Subcutaneous adipose tissue (tissue), 4 donors: ENCODE measurements around the gene ELL. TPM values are rescaled to one million over a fixed set of nuclear protein-coding genes. Genes with fewer than 3 reads are reported as not detected.

ENCODE experiments used
- total RNA-seq, 4 donors: library from RNA; depleted of rRNA; stranded (reverse); fragments of >200 nt; gene quantifications; one replicate each; pipeline ENCODE4 v1.1.0, GENCODE V29; 2016
- TF ChIP-seq, protein P1 (sequence below): fragments of 450-650 bp; IDR thresholded peaks from one replicate; pipeline ENCODE4 v1.5.1; 2016; ENCODE audit warnings: low read depth, mild to moderate bottlenecking, control low read depth, antibody characterized with exemption, moderate library complexity

Gene ELL
- total RNA-seq, 4 donors from 2014 or later: 14.3 to 16.1 (median 15.3) TPM

DNA sequence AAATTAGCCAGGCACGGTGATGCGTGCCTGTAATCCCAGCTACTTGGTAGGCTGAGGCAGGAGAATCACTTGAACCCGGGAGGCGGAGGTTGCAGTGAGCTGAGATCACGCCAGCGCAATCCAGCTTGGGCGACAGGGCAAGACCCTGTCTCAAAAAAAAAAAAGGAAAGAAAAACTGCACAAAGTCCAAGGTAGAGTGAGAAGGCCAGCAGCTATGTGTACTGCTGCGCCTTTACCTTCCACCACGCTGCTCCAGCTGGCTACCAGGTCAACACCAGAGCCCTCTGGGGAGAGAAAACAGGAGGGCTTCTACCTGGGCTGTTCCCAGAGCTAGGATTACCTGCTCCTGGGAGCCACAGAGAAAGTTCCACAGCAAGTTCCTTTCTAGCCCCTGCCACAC, 3.2 kb downstream of the ELL start:
- TF ChIP-seq, protein P1, sequence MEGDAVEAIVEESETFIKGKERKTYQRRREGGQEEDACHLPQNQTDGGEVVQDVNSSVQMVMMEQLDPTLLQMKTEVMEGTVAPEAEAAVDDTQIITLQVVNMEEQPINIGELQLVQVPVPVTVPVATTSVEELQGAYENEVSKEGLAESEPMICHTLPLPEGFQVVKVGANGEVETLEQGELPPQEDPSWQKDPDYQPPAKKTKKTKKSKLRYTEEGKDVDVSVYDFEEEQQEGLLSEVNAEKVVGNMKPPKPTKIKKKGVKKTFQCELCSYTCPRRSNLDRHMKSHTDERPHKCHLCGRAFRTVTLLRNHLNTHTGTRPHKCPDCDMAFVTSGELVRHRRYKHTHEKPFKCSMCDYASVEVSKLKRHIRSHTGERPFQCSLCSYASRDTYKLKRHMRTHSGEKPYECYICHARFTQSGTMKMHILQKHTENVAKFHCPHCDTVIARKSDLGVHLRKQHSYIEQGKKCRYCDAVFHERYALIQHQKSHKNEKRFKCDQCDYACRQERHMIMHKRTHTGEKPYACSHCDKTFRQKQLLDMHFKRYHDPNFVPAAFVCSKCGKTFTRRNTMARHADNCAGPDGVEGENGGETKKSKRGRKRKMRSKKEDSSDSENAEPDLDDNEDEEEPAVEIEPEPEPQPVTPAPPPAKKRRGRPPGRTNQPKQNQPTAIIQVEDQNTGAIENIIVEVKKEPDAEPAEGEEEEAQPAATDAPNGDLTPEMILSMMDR: no peak

DNA sequence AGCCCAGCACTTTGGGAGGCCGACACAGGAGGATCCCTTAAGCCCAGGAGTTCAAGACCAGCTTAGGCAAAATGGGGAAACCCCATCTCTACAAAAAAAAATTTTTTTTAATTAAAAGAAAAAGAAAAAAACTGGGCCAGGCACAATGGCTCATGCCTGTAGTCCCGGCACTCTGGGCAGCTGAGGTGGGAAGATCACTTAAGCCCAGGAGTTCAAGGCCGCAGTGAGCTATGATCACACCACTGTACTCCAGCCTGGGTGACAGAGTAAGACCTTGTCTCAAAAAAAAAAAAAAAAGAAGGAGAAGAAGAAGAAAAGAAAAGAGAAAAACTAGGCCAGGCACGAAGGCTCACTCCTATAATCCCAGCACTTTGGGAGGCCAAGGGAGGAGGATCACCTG, 4.3 kb downstream of the ELL start:
- TF ChIP-seq, protein P1: no peak

DNA sequence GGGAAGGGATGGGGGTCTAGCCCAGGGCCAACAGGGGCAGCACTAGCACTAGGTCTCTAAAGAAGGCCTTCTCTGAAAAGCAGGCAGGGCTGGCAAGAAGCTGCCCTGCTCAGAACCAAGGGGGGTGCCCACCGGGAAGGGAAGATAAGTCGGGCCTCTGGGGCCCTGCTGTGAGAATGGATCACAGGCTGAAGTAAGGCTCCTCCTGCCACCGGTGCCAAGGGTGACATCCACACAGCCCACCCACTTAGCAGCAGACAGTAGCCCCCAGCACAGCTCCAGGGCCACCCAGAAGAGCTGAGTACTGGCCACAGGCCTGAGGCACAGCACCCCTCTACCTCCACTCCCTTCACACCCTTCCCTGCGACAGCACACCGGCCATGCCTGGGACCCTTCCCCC, 5.9 kb downstream of the ELL start:
- TF ChIP-seq, protein P1: no peak

DNA sequence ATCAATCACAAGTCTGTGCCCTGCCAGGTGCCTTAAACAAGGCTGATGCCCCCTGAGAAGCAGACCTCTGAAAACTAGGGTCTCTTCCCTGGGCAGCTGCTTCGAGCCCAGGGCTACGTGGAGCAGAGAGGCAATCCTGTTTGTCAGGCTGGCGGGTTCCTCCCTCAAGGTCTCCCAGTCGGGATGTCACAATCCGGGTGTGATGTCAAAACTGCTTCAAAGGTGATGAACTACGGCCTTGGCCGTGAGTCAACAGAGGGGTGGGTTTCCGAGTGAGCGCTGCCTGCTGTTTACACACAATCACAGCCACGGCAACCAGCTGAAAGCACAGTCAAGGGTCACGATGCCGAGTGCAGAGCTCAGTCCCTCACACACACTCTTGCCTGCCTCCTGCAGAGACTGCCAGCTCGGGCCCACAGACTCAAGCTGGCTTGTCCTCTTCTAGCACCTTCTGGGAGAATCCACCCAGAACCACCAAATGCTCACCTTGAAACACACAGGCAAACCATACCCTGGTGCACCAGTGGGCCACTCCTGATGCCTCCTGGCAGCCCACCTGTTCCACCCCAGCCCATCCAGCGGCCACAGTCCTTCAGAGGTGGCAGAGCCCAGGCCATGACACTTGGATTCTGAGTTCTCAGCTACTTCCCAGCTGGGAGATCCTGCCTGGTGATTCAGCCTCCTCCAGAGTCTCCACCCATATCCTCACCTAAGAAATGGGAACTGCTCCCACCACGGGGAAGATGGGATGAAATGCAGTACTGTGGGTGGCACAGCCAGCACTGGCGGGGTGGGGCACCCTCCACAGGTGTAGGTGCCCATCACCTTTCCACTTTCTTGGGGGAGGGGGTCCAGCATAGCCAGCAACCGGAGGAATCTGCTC, 6.8 kb downstream of the ELL start:
- TF ChIP-seq, protein P1: no peak

DNA sequence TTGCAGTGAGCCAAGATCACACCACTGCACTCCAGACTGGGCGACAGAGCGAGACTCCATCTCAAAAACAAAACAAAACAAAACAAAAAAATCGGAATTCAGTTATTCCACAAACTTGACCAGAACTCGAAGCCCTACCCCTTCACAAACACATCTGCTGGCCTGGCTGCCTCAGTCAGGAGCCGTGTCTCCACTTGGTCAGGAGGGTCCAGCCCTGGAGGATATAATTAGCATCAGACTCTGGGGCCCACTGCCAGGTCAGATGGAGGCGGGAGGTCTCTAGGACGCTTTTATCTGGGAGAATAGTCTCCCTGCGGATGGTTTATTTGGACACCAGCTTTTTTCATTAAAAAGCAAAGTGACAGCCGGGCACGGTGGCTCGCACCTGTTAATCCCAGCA, 8.0 kb downstream of the ELL start:
- TF ChIP-seq, protein P1: no peak

DNA sequence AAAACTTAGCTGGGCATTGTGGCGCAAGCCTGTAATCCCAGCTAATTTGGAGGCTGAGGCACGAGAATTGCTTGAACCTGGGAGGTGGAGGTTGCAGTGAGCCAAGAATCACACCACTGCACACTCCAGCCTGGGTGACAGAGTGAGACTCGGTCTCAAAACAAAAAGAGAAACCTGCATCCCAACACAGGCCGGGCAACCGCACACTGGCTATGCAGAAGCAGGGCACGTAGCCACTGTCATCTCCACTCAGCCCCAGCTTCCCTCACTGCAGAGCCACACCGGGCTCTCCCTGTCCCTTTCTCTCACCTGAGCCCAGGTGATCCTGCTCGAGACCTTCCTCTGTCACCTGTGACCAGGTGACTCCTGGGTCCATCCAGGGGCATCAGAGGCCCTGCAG, 11.7 kb downstream of the ELL start:
- TF ChIP-seq, protein P1: no peak

DNA sequence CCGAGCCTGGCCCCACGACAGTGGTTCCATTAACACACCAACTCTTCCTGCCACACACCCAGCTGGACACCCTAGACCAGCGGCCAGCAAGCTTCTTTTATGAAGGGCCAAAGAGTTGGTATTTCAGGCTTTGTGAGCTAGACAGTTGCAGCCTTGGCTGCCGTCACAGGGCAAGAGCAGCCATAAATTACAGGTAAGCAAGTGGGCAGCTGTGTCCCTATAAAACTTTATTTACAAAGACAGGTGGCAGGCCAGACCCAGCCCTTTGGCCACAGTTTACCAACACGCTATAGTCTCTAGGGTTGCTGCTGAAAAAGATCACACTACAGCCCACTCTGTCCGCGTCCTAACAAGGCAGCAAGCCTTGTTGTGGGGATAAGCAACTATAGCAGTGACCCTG, 13.3 kb downstream of the ELL start:
- TF ChIP-seq, protein P1: no peak
